ENCODE measurements around the gene DPF1.
"Not testable (repeated sequence)": the region's sequence is repeated elsewhere in the genome, so short reads cannot be mapped to it uniquely, and the experiment has no call there.

Gene DPF1

GRCh38 chr19:38224014-38224862, at the start of gene DPF1:
DPF1 (minus strand) TSS chr19:38224222; CDS start chr19:38224142, 80 bp downstream.
- no peak for DNase-seq (ENCODE audit: low read depth)

- no peak for DNase-seq (ENCODE audit: low read depth)
Observed at GRCh38 chr19:38273499-38273898, 49.5 kb upstream of the DPF1 start.

GRCh38 chr19:38270587-38271167, 46.7 kb upstream of the DPF1 start:
- no peak for DNase-seq (ENCODE audit: low read depth)

DNA sequence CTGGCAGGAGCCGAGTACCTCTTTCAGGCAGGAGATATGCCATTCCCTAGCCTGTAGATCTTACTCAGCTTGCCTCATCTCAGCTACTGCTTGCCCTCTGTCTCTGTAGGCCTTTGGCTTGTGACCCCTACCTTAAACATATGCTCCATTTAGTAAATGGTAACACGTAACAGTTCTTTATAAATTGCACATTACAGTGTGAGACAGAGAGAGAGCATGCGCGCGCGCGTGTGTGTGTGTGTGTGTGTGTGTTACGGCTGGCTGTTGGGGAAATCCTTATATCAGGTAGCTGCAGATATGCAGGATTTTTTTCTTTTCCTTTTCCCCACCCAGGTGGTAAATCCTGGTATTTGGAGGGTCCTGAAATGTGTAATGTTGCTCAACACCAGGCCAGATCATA, 44.5 kb upstream of the DPF1 start:
- DNase-seq (ENCODE audit: low read depth): no peak

DNA sequence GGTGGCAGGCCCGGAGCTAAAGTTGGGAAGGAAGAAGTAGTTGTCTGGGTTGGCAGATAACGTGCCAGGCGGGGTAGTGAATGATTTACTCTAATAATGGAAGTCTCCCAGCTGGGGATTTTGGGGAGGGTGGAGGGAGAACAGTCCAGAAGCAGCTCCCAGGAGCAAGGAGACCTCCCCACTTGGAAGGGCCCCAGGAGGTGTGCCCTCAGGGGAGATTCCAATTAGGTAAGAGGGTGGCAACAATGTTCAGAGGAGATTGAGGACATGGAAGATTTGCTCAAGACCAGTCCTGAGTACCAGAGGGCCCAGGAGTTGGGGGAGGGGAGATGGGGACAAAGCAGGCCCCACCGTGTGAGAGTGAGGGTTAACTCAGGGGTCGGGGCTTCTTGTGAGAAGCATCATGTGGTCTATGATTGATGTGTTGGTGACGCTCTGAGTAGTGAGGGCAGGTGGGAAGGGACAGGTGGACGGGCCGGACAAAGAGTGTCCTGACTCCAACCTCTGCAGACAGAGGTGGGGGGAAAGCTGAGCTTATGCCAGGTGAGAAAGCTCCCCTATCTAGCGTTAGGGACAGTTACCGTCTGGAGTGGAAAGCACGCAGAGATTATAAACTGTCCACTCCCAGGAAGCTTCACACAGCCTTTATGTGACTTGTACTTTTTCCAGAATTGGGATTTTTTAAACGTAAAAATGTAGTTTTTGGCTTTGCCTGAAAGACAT, 43.9 kb upstream of the DPF1 start:
- DNase-seq (ENCODE audit: low read depth): no peak

DNA sequence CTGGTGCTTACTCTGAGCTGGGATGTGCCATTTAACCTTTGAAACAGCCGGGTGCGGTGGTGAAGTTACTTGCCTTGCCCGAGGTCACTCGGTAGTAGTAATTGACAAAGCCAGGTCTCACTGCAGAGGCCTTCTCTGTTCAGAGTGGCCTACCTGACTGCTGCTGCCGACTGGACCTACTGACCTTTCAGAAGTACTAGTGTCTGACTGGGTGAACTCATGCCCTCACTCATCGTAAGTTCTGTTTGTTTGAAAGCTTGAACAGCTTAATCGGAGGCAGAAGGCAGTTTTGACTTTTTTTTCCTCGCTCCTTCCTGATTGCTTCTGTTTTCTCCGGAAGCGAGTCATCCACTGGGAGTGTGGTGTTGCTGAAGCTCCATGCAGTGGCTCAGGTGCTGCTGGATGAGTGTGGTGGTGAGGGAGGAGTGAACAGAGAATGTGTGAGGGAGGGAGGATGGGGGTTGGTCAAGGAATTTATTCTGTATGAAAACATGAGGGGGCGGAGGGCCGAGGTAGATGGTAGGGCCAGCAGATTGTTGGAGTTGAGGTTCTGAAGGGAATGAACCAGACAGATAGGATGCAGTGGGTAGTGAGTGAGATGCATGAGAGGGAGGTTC, 43.1 kb upstream of the DPF1 start:
- DNase-seq (ENCODE audit: low read depth): no peak

DNA sequence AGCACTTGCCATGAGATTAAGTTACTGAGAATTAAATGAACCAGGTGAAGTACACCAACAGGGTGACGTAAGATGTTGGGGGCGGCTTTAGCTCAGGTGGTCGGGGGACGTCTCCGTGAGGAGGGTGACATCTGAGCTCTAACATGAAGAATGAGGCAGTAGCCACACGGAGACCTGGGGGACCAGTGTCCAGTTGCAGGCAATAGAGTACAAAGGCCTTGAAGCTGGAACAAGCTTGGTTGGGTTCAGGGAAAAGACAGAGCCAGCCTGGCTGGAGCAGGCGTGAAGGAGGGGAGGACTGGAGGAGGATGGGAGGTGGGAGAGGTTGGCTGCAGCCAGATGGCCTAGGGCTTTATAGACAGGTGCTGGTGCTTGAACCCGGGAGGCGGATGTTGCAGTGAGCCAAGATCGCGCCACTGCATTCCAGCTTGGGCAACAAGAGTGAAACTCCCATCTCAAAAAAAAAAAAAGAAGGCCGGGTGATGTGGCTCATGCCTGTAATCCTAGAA, 42.0 kb upstream of the DPF1 start:
- no peak for DNase-seq (ENCODE audit: low read depth)

DNA sequence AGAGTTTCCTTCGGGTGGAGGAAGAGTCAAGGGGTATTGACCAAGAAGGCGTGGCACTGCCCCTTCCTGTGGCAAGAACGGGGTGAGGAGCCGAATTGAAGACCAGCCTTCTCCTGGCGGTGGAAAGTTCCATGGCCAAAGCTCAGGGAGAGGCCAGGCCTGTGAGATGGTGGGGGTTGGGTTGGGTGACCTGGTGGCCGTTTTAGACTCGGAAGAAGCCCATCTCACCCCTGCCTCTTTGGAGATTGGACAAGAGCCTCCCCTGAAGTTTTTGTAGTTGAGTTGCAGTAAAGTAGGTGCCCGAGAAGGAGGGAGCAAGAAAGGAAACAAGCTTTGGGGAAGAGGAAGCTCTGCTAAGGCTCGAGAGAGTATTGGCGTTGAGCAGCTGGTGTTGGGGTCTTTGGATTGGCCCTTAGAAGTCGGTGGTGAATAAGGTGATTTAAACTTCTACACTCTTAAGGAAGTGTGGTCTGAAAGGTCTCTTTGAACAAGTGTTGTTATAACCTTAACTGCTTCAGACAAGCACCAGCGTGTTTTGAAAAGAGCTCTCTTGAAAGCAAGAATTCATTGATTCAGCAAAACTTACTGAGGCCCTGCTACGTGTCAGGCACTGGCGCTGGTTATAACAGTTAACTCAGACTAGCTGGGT, 41.3 kb upstream of the DPF1 start:
- no peak for DNase-seq (ENCODE audit: low read depth)

- no peak for DNase-seq (ENCODE audit: low read depth)
Observed at GRCh38 chr19:38264486-38265212, 40.6 kb upstream of the DPF1 start, which contains the start of gene SPINT2. SPINT2 (plus strand) TSS chr19:38264573; CDS start chr19:38264893, 320 bp downstream.

DNA sequence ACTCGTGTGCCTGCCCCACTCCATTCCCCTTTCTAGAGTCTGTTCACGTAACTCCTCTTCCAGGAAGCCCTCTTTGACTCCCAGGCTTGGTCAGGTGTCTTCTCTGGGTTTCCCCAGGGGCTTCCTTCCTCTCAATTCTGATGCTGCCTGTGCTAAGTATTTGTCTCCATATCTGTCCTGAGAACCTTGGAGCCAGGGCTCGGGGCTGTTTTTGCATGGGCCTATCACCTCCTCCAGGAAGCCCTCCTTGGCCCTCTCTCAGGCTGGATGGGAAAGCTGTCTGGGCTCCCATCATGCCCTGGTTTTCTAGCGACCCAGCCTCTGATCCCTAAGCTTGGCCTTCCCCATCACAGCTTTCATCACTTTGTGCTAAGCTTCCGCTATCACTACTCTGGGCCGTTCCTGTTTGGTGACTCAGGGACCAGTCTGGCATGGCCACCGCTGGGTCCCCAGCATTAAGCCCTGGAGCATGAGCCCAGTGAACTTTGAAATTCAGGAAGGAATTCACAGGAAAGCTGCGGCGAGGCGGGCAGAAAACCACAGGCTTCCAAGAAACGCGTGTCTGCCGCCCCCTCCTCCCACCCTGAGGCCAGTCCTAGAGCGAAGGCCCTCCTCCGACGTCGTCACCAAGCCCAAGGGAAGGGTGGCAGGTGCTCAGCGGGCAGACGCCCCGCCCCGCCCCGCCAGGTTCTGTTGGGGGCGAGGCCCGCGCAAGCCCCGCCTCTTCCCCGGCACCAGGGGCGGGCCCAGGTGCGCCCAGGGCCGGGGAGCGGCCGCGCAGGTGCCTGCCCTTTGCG, 39.9 kb upstream of the DPF1 start:
- no peak for DNase-seq (ENCODE audit: low read depth)

DNA sequence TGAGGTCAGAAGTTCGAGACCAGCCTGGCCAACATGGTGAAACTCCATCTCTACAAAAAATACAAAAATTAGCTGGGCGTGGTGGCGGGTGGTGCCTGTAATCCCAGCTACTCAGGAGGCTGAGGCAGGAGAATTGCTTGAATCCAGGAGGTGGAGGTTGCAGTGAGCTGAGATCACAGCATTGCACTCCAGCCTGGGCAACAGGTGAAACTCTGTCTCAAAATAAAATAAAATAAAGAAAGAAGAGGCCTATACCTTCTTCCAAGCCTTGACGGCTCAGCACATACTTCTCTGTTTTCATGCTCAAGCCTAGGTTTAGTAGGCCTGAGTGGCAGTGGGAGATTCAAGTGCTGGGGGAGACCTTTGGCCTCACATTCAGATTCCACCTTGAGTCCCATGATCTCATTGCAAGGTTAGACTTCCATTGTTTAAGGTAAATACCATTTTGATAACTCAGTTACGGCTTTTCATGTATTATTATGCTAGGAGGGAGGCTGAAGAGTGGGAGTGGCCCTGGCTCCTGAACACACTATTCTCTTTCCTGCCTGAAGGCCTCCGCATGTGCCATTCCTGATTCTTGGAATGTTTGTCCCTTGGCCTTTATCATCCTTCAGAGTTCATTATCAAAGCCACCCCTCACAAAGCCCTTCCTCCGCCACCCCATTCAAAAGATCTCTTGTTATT, 38.7 kb upstream of the DPF1 start:
- no peak for DNase-seq (ENCODE audit: low read depth)

DNA sequence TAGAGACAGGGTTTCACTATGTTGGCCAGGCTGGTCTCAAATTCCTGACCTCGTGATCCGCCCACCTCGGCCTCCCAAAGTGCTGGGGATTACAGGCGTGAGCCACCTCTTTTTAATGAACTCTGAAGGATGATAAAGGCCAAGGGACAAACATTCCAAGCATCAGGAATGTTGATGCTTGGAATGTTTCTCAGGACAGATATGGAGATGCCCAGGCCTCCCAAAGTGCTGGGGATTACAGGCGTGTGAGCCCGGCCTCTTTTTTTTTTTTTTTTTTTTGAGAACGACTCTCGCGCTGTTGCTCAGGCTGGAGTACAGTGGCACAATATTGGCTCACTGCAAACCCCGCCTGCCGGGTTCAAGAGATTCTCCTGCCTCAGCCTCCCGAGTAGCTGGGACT, 37.9 kb upstream of the DPF1 start:
- not testable (repeated sequence) for DNase-seq (ENCODE audit: low read depth)

- DNase-seq (ENCODE audit: low read depth): no peak
Observed at GRCh38 chr19:38255383-38256014, 31.5 kb upstream of the DPF1 start.

GRCh38 chr19:38253788-38254187, 29.8 kb upstream of the DPF1 start:
- no peak for DNase-seq (ENCODE audit: low read depth)

DNA sequence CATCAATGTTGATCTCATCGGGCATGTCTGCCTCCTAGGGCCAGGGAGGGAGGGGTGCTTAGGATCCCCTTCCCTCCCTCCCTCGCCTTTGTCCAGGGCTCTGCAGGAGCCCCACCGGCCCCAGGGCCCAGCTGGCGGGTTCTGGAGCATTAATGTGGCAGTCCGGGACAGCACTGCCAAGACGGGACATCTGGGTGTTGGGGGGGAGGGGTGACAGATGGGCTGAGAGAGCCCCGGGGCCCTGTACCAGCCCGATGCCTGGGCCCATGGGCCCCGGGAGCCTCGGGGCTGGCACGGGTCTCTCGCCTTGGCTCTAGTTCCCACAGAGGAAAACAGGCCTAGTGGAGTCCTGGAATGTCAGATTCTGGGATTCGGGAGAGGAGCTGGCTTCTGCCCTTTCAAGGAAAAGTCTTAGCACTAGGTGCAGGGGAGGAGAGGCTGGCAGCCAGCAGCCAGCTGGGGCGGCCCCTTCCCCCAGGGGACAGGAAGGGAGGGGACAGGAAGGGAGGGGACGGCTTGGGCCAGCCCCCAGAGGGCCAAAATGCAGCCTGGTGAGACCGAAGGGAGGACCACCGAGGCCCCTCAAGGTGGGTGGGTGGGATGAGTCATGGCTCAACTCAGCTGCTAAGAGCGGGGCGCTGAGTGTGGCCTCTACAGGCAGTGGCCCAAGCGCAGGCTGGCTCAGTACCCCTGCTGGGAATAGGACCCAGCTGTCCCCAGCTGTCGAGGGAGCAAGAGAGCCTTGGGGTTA, 29.1 kb upstream of the DPF1 start:
- no peak for DNase-seq (ENCODE audit: low read depth)

DNA sequence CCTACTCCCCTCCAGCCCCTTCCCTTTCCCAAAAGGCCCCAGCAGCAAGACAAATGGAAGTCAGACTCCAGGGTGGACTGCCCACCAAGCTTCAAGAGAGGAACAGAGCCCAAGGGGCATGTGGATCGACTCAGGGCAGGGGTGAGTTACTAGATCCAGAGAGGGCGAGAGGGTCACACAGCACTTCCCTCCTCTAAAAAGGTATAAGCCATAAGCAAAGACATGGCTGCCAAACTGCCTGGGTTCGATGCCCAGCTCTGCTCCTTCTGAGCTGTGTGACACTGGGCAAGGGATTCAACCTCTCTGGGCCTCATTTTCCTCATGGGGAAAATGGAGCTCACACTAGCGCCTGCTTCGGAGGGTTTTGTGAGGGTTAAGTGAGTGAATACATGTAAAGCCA, 28.4 kb upstream of the DPF1 start:
- no peak for DNase-seq (ENCODE audit: low read depth)

DNA sequence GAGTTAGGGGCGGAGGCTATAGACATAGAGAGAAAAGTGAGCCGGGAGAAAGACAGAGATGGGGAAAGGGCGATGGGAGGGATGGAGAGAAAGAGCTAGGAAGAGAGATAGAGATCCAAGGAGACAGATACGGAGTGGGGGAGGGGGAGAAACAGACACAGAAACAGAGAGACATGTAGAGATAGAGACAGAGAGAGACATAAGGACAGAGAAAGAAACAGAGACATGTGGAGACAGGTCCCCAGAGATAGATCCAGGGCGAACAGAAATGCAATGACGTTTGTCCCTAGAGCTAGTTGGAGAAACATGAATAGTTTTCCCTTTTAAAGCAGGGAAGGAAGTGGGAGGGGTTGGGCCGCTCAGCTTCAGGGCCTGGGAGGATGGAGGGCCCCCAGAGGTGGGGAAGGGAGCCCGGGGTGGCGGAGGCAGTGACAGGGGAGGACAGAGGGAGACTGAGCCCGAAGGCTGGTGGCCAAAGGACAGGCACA, 27.6 kb upstream of the DPF1 start:
- DNase-seq (ENCODE audit: low read depth): no peak
